Islet precursor cell (in vitro differentiated cells): ENCODE data around the gene SCN3A.

Source experiments
- DNase-seq: peaks from one replicate; pipeline ENCODE4 v3.0.0-alpha.2; 2018

SCN3A gene

DNA sequence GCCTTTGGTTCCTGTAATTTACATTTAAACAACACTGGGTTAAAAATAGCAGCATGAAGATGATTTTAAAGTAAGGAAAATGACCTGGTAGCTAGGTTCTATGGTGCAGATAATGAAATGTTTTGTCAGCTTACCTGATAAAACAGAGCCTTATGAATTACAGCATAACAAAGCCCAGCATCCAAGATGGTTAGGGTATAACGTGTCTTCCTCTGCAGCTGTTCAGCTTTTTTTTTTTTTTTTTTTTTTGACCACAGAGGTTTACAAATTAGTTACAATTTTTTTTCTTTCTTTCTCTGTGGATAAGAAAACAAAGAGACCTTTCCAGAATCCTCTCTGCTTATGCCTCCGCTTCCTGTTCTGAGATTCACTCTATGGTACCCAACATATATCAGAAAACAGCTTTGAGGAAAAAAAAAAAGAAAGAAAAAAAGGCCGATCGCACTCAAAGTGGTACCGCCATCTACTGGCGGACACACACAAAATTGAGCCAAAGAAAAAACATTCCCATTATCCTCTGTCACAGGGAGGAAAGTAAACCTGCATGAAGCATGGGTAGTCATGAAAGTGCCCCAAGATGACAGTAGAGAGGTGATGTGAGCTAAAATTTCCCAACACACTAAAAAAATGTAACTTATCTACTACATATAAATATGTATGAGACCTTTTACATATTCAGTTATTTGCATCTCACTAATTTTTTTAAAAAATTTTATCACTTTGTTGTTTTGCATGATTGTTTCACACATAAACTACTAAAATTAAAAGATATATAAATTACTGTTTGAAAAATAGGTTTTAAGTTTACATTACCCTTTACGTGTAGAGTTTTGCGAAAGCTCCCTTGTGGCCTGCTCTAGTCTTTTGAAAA lies at the start of gene SCN3A:
Gene SCN3A, minus strand, starts transcription at position 362 of the 871 bp plus-strand sequence. CDS start 27,656 bp downstream, outside the sequence.
- DNase-seq = peak; percentile 57

DNA sequence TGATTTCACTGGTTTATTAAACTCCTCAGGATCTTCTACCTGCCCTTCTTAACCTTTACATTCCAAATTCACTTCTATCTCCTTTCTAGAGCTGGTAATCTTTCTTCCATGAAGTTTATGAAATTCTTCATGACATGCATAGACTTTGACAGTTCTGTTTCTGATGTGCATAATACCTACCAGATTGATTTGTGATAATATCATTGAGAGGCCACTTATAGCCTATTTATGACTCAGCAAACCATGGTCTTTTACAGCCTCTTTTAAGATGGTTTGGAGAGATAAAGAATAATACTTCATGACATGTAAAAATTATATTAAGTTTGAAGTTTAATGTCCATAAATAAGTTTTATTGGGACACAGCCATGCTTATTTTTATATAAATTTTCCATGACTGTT lies 49.3 kb upstream of the SCN3A start:
- no peak for DNase-seq

DNA sequence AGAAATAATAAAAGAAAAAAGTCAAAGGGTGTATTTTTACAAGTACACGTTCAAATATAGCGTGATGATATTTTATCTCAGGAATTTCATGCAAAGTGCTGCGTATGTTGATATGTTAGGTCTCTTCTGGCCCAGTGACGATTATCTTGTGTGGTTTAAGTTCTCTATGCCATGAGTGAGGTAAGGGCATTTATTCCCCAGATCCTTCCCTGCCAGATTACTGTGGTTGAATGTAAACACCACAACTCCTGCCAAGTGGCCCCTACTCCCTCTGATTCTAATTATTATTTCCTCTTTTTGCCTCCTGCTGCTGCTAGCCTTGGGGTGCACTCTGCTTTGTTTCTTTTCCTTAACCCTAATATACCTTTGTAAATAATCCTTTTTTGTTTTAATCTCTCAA lies 47.5 kb upstream of the SCN3A start:
- no peak for DNase-seq

DNA sequence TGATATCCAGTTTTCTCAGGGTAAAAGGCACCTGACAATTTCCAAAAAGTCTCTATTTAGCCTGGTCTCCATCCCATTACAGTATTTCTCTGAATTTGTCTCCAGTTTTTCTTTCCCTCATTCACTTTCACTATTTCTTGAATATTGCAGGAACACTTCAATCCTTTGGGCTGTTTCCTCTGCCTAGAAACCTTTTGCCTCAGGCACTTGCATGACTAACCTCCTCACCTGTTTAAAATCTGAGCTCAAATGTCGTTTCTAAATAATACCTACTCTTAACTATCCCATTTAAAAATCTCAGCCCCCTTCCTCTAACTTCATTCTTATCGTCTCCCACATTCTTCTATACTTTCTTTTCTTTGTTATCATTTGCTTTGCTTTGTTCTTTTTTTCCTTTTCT lies 44.4 kb upstream of the SCN3A start:
- DNase-seq = no peak

DNA sequence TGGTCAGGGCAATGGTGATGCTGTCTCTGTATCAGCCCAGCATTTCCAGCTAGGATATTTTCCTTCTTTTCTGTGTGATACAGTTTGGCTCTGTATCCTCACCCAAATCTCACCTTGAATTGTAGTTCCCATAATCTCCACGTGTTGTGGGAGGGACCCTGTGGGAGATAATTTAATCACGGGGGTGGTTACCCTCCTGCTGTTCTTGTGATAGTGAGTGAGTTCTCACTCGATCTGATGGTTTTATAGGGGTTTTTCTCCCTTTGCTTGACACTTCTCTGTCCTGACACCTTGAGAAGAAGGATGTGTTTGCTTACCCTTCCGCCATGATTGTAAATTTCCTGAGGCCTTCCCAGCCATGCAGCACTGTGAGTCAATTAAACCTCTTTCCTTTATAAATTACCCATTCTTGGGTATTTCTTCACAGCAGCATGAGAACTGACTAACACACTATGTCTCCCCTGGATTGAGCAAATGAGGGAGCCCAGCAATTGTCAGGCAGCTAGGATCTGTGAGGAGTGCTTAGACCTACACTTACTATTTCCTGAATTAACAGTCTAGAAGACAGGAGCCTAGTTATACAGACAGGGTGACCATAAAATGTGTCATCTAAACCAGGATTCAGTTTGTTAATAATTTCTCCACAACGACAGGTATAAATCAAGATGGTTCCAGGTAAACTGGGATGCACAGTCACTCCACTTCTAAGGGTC lies 41.4 kb upstream of the SCN3A start:
- no peak for DNase-seq

DNA sequence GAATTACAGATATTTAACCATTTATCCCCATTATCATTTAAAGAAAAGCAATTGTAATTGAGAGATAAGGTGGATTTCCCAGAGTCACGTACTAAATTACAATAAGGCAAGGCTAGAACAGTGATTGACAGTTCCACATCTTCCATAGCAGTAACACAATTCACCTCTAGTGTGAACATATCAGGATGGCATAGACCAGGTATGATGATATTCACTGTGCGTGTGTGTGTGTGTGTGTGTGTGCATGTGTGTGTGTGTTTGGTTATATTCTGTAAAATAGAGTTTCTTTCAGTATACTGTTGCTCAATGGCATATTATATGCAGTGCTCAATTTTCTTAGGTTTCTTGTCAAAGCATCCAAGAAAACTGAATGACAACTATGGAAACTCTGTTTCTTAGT lies 37.1 kb upstream of the SCN3A start:
- no peak for DNase-seq

DNA sequence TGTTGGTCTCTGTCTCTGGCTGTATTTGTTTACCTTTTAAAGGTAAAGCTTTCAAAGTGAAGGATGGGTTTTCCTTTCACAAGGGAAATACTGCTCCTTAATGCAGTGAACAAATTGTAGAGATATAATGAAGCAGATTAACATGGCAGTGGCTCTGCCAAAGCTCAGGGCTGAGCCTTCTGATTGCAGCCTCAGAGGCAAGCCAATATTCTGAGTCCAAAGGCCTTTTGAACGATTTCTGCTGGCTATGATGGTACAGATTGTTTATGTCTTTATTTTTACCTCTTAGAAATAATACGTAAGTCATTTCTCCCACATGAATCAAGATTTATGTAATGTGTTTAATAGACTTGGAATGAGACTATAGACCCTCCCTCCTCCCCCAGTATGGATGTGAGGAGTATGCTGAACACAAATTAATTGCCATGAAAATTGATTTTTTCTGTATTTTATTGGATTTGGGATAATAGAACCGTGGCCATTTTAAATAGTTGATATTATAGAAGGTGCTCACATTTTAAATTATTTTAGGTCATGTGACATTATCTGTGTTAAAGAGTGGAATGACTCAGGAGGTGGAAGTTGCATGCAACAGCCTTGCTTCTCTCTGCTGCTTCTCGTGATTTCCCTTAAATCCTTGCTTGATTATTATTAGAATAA lies 36.1 kb upstream of the SCN3A start:
- no peak for DNase-seq

DNA sequence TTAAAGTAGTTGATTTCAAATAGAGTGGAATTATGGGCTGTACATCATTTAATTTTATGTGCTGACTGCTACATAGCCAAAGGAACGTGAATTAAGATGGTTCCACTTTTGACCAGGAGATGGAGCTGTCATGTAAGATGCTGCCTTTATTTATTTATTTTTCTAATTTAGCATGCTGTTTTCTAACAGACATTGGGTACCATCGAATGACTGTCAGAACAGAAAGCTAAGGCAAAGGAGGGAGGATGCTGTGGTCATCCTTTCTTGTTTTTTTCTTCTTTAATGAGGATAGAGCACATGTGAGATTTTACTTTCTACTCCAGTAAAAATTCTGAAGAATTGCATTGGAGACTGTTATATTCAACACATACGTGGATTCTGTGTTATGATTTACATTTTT lies 35.4 kb upstream of the SCN3A start, which contains the start of gene SCN2A:
Gene SCN2A, plus strand, starts transcription at position 185 of the 400 bp plus-strand sequence. CDS start 56,410 bp downstream, outside the sequence.
- DNase-seq = no peak

DNA sequence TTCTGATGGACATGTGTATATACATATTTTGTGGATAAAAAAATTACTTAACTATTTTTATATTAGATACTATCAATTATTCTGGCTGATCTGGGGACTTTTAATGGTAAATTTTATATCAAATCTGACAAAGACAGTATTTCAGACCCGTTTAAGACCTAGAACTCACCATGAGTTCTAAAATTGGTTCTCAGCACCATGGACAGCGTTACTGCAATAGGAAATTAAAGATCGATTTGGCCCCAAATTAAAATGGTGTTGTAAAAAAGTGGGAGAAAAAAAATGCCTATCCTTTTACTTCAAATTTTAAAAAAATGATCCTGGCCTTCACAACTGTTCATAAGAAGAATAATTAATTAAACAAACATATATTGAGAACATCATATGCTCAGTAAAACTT lies 34.4 kb upstream of the SCN3A start:
- DNase-seq = no peak

DNA sequence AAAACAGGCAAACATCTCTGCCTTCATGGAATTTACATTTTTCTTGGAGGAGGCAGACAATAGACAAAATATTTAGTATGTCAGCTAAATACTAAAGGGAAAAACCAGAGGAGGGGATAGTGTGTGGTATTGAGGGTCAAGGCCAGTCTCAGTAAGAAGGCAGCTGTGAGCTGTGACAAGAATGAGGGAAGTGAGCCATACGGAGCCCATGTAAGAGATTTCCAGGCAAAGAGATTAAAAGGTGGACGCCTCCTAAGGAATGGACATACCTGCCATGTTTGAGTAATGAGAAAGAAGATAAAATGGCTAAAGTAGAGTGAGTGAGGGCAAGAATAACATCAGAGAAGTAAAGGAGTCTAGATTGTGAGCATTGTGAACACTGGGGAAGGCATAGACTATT lies 33.2 kb upstream of the SCN3A start:
- DNase-seq = no peak

DNA sequence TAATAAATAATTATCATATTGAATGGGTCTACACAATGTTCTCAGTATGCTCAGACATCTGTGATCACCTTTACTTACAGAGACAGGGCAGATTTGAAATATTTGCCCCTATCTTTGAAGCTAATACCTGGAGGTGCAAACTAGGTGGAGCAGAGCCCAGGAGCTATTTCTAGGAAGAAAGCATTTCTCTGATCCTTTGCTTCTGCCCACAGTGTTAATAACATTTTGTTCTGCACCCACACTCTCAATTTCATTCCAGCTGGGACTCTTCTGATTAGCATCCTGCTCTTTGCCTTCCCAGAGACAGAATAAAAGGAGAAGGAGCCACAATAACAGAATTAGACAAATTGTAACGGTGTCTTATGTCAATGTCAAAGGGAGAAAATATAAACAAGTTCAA lies 23.7 kb upstream of the SCN3A start:
- DNase-seq = no peak

DNA sequence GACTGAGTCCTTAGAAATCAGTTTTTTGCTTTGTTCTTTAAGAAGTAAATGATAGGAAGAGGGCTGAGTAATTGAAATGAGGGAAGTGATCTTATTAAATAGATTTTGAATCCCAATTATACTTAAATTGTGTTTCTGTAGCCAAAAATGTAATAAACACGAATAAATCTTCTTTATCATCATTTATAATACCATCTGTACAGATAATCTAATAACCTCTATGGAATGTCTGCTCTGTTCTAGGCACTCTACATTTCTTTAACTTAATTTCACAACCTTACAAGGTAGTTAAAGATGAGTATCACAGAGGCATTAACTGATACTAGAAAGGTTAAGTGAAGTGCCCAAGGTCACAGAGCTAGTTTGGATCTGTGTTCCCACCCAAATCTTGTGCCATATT lies 21.1 kb upstream of the SCN3A start:
- no peak for DNase-seq

DNA sequence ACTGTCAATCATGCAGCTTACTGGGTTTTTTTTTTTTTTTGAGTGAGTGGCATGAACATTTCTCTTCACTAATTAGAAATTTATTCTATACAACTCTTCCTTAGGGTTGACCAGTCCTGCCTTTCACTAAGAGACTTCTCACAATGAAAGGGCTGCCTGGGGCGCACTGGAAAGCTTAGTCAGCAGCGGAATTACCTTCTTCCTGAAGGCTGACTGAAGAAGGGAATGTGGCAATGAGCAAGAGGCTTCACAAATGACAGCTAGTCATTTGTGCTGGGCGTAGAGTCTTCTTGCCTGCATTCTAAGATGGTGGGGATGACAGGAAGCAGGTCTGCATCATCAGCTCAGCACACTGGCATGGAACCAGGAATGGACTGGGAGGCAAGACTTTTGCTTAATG lies 15.6 kb upstream of the SCN3A start:
- DNase-seq = peak; percentile 85

DNA sequence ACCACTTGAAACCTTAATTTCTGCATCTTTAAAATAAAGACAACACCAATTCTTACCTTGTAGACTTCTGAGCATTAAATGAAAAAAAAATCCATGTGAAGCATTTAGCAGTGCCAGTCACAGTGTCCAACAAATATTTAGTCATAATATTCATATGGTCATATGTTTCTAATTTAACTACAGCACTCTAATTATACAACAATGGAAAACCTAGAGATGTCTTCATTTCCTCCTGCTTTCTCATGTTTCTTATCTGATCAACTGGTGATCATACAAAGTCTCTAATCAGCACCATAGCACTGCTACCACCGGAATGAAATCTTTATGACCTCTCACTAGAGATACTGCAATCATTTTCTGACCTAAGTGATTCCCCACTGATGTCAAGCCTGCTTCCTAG lies 10.2 kb upstream of the SCN3A start:
- no peak for DNase-seq

DNA sequence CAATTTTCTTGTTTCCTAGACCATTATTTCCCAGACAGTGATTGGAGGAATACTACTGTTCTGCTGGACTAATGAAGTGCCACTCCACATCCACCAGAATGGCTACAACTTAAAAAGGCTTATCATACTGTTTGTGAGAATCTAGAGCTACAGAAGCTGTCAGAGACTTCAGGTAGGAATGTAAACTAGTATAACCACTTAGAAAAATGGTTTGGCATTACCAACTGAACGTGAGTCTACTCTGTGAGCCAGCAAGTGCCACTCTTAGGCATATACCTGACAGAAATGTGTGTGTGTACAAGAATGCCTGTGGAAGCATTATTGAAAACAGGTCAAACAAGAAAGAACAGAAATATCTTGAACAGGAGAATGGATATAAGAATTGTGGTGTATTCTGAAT lies 4.2 kb upstream of the SCN3A start:
- DNase-seq = no peak

DNA sequence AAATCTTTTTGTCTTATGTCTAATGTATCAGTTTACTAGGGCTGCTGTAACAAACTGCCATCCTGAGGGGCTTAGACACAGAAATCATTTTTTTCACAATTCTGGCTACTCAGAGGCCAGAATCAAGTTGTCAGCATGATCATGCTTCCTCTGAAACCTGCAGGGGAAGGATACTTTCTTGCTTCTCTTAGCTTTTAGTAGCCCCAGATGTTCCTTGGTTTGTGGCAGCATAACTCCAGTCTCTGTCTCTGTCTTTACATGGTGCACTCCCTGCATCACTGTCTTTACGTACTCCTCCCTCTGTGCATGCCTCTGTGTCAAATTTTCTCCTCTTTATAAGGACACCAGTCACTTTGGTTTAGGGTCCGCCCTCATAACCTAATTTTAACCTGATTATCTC lies 2.0 kb upstream of the SCN3A start:
- no peak for DNase-seq

DNA sequence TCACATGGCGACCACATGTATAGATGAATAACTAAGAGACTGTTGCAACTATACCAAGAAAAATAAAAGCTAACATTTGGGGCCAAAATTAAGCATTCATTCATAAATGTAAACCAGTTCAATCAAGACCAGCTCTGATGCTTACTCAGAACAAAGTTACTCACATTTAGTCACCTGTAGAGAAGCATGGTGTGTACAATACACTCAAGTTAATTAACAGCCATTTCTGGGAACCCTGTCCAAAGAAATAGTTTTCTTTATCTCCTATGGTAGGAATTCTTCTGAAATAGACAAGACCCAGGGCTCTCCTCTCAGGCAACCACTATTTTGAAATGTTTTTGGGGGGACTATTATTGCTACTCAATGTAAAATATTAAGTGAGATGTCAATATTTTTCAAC lies 1.6 kb downstream of the SCN3A start:
- no peak for DNase-seq

DNA sequence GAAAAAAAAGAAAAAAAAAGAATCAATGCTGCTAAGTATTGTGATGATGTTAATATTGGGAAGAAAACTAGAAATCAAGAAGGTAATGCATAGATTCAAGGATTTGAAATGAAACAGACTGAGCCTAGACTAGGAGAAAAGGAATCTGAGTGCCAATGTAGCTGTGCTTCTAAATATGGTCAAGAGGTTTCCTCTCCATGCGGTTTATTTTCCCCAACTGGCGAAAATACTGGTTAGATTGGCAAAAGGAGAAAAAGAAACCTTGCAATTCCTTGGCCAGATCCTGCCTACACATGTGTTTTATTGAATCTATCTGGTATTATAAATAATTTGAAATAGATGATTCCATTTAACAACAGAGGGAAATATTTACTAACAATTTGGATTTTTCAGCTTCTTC lies 5.7 kb downstream of the SCN3A start:
- DNase-seq = no peak

DNA sequence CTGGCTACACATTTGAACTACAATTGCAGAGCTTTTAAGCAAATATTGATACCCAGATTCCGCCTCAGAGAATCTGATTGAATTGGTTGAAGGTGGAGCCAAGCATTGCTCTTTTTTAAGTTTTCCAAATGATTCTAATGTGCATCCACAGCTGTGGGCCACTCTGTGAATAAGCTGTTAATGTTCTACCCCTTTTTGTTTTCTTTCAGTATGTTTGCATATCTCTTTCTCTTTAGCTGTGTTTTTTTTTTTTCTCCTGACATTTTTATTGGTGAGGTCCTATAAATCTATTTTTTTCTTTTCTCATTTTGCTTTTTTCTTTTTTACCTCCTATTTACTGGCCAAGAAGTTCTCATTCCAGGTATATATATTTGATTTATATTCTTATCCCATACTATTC lies 6.5 kb downstream of the SCN3A start:
- DNase-seq = no peak

DNA sequence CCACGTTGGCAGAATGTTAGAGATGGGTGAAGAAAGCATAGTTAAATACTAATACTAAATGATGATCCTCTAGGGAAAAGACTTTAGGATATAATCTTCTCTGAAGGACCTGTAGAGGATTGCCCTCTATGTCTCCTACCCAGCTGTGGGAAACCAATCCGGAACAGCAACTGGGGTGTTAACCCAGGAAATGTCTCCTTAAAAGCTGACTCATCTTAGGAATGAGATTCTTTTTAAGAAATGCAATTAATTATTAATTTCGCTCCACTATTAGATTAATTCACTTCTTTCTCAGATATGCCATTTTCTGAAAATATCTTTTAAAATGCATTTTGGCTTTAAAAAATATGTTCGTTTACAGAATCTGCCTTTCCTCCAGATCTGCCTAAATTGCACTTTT lies 7.4 kb downstream of the SCN3A start:
- no peak for DNase-seq

DNA sequence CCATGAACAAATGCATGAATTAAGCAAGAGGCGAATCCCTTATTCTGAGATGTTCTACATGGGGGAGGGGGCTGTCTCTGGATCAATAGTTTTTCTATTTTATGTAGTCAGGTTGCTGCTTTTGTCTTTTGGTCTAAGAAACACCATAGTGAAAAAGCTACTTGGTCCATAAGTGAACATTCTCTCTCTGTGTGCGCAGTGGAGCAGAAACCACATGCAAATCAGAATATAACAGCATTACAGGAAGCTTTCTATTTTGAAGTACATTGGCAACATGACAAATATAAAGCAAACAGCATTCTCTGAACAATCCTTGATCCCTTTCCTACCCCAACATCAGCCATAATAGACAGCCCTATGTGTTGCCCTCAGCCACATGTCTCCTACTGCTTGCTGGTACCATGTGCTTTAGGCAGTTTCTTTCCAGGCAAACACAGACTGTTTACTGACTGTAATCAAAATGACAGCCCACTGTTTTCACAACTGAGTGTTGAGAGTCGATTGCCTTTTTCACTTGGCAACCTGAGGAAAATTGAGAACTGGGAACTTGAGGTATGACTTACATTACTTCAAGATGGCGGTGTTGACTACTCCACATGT lies 10.6 kb downstream of the SCN3A start:
- no peak for DNase-seq

DNA sequence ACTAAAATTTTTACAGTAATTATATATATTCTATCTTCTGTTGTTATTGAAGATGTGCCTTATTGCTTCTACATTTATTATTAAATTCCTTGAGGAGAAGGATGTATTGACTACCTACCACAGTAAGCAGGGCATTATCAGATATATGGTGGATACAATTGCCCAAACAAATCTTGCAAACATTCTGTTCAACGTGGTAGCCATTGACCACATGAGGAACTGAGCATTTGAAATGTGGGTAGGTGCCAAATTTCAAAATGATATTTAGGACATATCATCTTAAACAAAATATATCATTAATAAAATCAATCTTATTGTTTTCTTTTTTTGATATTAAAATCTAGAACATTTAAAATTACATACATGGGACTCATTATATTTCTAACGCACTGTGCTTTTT lies 11.1 kb downstream of the SCN3A start:
- no peak for DNase-seq

DNA sequence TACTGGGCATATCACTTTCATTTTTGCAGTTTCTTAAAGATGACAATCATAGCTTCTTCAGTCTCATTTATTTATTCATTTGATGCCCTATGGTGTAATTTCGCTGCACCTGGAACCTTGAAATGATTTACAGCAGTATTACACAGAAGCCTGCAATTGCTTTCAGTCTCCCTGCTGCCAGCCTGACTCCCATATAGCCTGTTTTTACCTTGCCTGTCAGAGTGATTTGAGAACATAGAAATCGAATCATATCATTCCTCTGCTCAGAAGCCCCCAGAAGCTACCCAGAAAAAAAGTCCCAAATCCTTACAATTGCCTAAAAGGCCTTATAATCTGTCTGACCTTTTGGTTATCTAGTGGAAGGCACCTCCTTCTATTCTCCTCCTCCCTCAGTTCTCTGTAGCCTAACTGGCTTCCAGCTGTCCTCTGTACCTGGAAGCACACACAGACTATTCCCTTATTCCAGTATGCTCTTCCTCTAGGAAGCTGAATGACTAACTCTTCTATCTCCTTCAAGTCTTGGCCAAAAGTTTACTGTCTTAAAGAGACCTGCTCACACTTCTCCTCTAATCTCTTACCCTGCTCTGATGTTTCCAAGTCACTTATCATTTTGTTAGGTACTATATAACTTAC lies 12.6 kb downstream of the SCN3A start:
- no peak for DNase-seq
